ENCODE measurements around the gene KRT17.

- TF ChIP-seq CTCF (IDR thresholded peaks at IDR 0.05) (no peak), EP300 (IDR thresholded peaks at IDR 0.05) (no peak), POLR2A (IDR thresholded peaks at IDR 0.05; ENCODE audit: low read depth) (no peak)
Observed at GRCh38 chr17:41602524-41602923, 21.9 kb downstream of the KRT17 start.
